Measurements from ENCODE around the gene TKT. TPM values are rescaled to one million over a fixed set of nuclear protein-coding genes. Genes with fewer than 3 reads are reported as not detected.

Gene TKT
- total RNA-seq, 1 experiment from 2014 or later = 339 TPM

- no peak for TF ChIP-seq CTCF (IDR thresholded peaks at IDR 0.05; ENCODE audit: insufficient read depth in 1 of 2, low read depth in 1 of 2, low read length in 1 of 2, severe bottlenecking in 1 of 2, unreplicated experiment in 1 of 2)
- H3K27me3 ChIP-seq (replicated peaks; ENCODE audit: control insufficient read depth, insufficient read depth, low read length) = no peaks in the 10 kb centered on the region; the same call in 1 of the 2 replicates
- Mint-ChIP-seq H3K4me3 (ENCODE audit: unreplicated experiment) (no peak overlapping the region), H3K4me1 (ENCODE audit: low read depth, unreplicated experiment) (no peaks in the 10 kb centered on the region), H3K36me3 (ENCODE audit: insufficient read depth, unreplicated experiment) (peaks cover 6% of the 10 kb centered on the region), H3K9me3 (ENCODE audit: unreplicated experiment) (no peaks in the 10 kb centered on the region), H3K27ac (ENCODE audit: unreplicated experiment) (no peak overlapping the region), H3K27me3 (ENCODE audit: insufficient read depth, unreplicated experiment) (peaks cover 3% of the 10 kb centered on the region)
- no peaks in the 10 kb centered on the region for H3K36me3 ChIP-seq (ENCODE audit: control insufficient read depth, insufficient read depth, low read length)
- H3K4me1 ChIP-seq = no peaks in the 10 kb centered on the region
- no peaks in the 10 kb centered on the region for H3K9me3 ChIP-seq
- no TSS peak for BruUV-seq (replicated peaks)
- H3K4me3 ChIP-seq (ENCODE audit: low read depth, low read length) = no peak overlapping the region
- POLR2A ChIA-PET = no interaction called here
- DNase-seq = no peak
- CTCF ChIA-PET = interaction anchor here (0.5 kb wide), 1 partner anchor 430 kb away, joined by 3 read pairs; the partner anchor contains the start of gene NEK4
- intact Hi-C loops (cut with micrococcal nuclease; ENCODE audit: unreplicated experiment) = no loop called here
These were observed 55.0 kb downstream of the TKT start for GRCh38 chr3:53200501-53201498.

DNA sequence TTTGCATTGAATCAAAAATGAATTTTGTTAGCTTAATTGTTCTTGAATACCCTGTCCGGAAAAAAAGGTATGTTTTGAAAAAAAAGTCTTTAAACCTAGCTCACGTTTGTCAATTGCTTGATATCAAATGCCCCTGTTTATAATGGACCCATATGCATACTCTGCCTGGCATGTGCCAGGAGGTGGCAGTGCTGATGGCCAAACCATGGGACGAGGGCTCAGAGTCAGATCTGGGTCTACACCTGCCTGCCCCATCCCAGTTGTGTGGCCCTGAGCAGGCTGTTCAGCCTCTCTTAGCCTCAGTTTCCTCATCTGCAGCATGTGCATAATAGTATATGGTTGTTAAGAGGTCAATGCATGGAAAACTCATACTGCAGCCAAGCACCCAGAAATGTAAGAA lies 56.0 kb downstream of the TKT start:
- H3K4me1 ChIP-seq = no peaks in the 10 kb centered on the region
- intact Hi-C loops (cut with micrococcal nuclease; ENCODE audit: unreplicated experiment) = loop anchor here (5.0 kb wide), 1 partner anchor 43 kb away; no protein-coding TSS in a partner anchor
- ChIA-PET CTCF (no interaction called here), POLR2A (no interaction called here)
- peaks cover 3% of the 10 kb centered on the region for H3K27me3 Mint-ChIP-seq (ENCODE audit: insufficient read depth, unreplicated experiment)
- H3K27ac Mint-ChIP-seq (ENCODE audit: unreplicated experiment) = no peak overlapping the region
- TF ChIP-seq CTCF (IDR thresholded peaks at IDR 0.05; ENCODE audit: insufficient read depth in 1 of 2, low read depth in 1 of 2, low read length in 1 of 2, severe bottlenecking in 1 of 2, unreplicated experiment in 1 of 2) = no peak
- no peak for DNase-seq
- no peaks in the 10 kb centered on the region for H3K9me3 Mint-ChIP-seq (ENCODE audit: unreplicated experiment)
- H3K4me3 Mint-ChIP-seq (ENCODE audit: unreplicated experiment) = no peak overlapping the region
- no peaks in the 10 kb centered on the region for H3K9me3 ChIP-seq
- H3K36me3 ChIP-seq (ENCODE audit: control insufficient read depth, insufficient read depth, low read length) = no peaks in the 10 kb centered on the region
- H3K27me3 ChIP-seq (replicated peaks; ENCODE audit: control insufficient read depth, insufficient read depth, low read length) = no peaks in the 10 kb centered on the region; the same call in 1 of the 2 replicates
- no peak overlapping the region for H3K4me3 ChIP-seq (ENCODE audit: low read depth, low read length)
- H3K36me3 Mint-ChIP-seq (ENCODE audit: insufficient read depth, unreplicated experiment) = peaks cover 6% of the 10 kb centered on the region
- no TSS peak for BruUV-seq (replicated peaks)
- H3K4me1 Mint-ChIP-seq (ENCODE audit: low read depth, unreplicated experiment) = no peaks in the 10 kb centered on the region

DNA sequence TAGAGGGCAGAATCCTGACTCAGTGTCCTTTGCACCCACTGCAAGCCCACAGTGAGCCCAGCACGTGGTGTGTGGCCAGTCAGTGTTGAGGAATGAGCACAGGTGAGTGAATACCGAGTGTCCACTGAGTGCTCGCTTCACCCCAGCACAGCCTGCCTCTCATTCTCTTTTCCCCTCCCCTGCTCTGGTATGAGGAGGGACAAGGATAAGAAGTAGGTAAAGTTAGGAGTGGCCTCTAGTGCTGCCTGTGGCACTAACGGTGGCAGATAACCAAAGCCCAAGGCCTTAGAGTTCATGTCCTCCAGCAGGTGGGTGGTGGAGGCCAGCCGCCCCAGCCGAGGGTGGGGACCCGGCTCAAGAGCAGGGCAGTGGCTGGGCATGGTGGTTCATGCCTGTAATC lies 56.8 kb downstream of the TKT start:
- no peak for DNase-seq
- H3K36me3 ChIP-seq (ENCODE audit: control insufficient read depth, insufficient read depth, low read length) = no peaks in the 10 kb centered on the region
- no peak for TF ChIP-seq CTCF (IDR thresholded peaks at IDR 0.05; ENCODE audit: insufficient read depth in 1 of 2, low read depth in 1 of 2, low read length in 1 of 2, severe bottlenecking in 1 of 2, unreplicated experiment in 1 of 2)
- POLR2A ChIA-PET = no interaction called here
- no peaks in the 10 kb centered on the region for H3K4me1 Mint-ChIP-seq (ENCODE audit: low read depth, unreplicated experiment)
- BruUV-seq (replicated peaks) = no TSS peak
- H3K27ac Mint-ChIP-seq (ENCODE audit: unreplicated experiment) = no peak overlapping the region
- peaks cover 6% of the 10 kb centered on the region for H3K36me3 Mint-ChIP-seq (ENCODE audit: insufficient read depth, unreplicated experiment)
- no peaks in the 10 kb centered on the region for H3K9me3 ChIP-seq
- no peaks in the 10 kb centered on the region for H3K9me3 Mint-ChIP-seq (ENCODE audit: unreplicated experiment)
- CTCF ChIA-PET = no interaction called here
- intact Hi-C loops (cut with micrococcal nuclease; ENCODE audit: unreplicated experiment) = loop anchor here (5.0 kb wide), 1 partner anchor 42 kb away; no protein-coding TSS in a partner anchor
- no peak overlapping the region for H3K4me3 Mint-ChIP-seq (ENCODE audit: unreplicated experiment)
- H3K27me3 Mint-ChIP-seq (ENCODE audit: insufficient read depth, unreplicated experiment) = peaks cover 3% of the 10 kb centered on the region
- no peaks in the 10 kb centered on the region; the same call in 1 of the 2 replicates for H3K27me3 ChIP-seq (replicated peaks; ENCODE audit: control insufficient read depth, insufficient read depth, low read length)
- no peak overlapping the region for H3K4me3 ChIP-seq (ENCODE audit: low read depth, low read length)
- no peaks in the 10 kb centered on the region for H3K4me1 ChIP-seq

Data from Caco-2 (cell line).